Stomach (tissue), 9 donors: ENCODE data around the gene NINJ2. TPM values are rescaled to one million over a fixed set of nuclear protein-coding genes. Genes with fewer than 3 reads are reported as not detected.

Source experiments
- DNase-seq, 2 donors: peaks; one replicate each; pipeline versions ENCODE4 v3.0.0 to v3.0.0-alpha.2; 2013 to 2019
- H3K27ac ChIP-seq, 5 donors: fragments of 200-600 bp in 4 of 5; sonication (generic) in 4 of 5; one replicate each; pipeline ENCODE4 v1.5.1; 2013 to 2019; ENCODE audit warnings: mild to moderate bottlenecking in 1 of 5, moderate library complexity in 1 of 5
- H3K27me3 ChIP-seq, 3 donors: fragments of 200-600 bp; sonication (generic); one replicate each; pipeline ENCODE4 v1.5.1; 2017 to 2019; ENCODE audit warnings: mixed run types in 1 of 3
- H3K36me3 ChIP-seq, 4 donors: fragments of 200-600 bp; sonication (generic); 1 replicate in 3 of 4; 2 replicates in 1 of 4; pipeline ENCODE4 v1.5.1; 2016 to 2019
- H3K4me1 ChIP-seq, 4 donors: fragments of 200-600 bp; sonication (generic); one replicate each; pipeline ENCODE4 v1.5.1; 2016 to 2019
- H3K4me3 ChIP-seq, 4 donors: fragments of 200-600 bp; sonication (generic) in 3 of 4; one replicate each; pipeline ENCODE4 v1.5.1; 2016 to 2019; ENCODE audit warnings: mild to moderate bottlenecking in 1 of 4
- H3K9me3 ChIP-seq, 4 donors: fragments of 200-600 bp; sonication (generic); one replicate each; pipeline ENCODE4 v1.5.1; 2016 to 2019
- CTCF ChIP-seq, 7 experiments: fragments of 450-650 bp in 4 of 7; fragments of 200-600 bp in 3 of 7; sonication (generic) in 3 of 7; IDR thresholded peaks; one replicate each; pipeline ENCODE4 v1.5.1; 2016 to 2019; ENCODE audit warnings: antibody characterized with exemption in 7 of 7, control low read depth in 2 of 7, mild to moderate bottlenecking in 1 of 7
- EP300 ChIP-seq: sonication (generic); formaldehyde crosslinking; IDR thresholded peaks from one replicate; pipeline ENCODE4 v1.6.1; 2017; ENCODE audit warnings: antibody characterized with exemption
- POLR2A ChIP-seq, 4 donors: fragments of 450-650 bp; IDR thresholded peaks; one replicate each; pipeline ENCODE4 v1.6.1; 2016; ENCODE audit warnings: antibody characterized with exemption in 4 of 4, control low read depth in 2 of 4, mild to moderate bottlenecking in 1 of 4, moderate library complexity in 1 of 4
- POLR2AphosphoS5 ChIP-seq, 3 donors: sonication (generic); formaldehyde crosslinking; IDR thresholded peaks; one replicate each; pipeline ENCODE4 v1.6.1; 2016; ENCODE audit warnings: antibody characterized with exemption in 3 of 3
- WGBS, 5 donors: extraction: QIAGEN DNeasy Blood & Tissue Kit in 3 of 5; methylation state at CpG; one replicate each; pipeline versions ENCODE4 v1.1.5 to v1.1.7; 2013 to 2018; 5-methylcytosine and 5-hydroxymethylcytosine counted together
- intact Hi-C: fragments of 100-400 bp; cut with DNase I; formaldehyde crosslinking; loops from one replicate; pipeline ENCODE4 v1.15.1; 2023; ENCODE audit warnings: low total_unique reads
- polyA plus RNA-seq, 3 donors: library from polyadenylated mRNA; stranded (reverse); fragments of 200-250 nt; gene quantifications; one replicate each; pipeline ENCODE4 v1.2.3, GENCODE V29; 2013
- total RNA-seq, 5 donors: library from RNA; depleted of rRNA; stranded (reverse); fragments of >200 nt; gene quantifications; one replicate each; pipeline versions ENCODE4 v1.1.0 to v1.2.3, GENCODE V29; 2014 to 2016
- donor health status: healthy with polysubstance abuse.
- donor health status: Bipolar disorder and iron deficiency.
- donor health status: healthy.

Gene NINJ2
- total and polyA plus RNA-seq, 8 donors, result 2.0 to 26.2 (median 5.0) TPM; not detected in 3

GRCh38 chr12:694734-695503 is 31.7 kb upstream of the NINJ2 start:
- Histone ChIP-seq H3K27me3 (no peaks in the 10 kb centered on the region), H3K9me3 (peaks cover 6 to 24% (median 21%) of the 10 kb centered on the region in 4 donors), H3K4me1 (peaks cover 0 to 5% (median 0%) of the 10 kb centered on the region in 4 donors), H3K4me3 (no peak overlapping the region), H3K27ac (no peak overlapping the region), H3K36me3 (no peaks in the 10 kb centered on the region)
- DNase-seq, result no peak
- intact Hi-C loops, result no loop called here
- WGBS, 5 donors, result 84 to 90% (median 85%) methylated on average over 27 of the region's 27 CpGs
- no peak for TF ChIP-seq POLR2AphosphoS5 (IDR thresholded peaks at IDR 0.05)
- no peak for TF ChIP-seq CTCF (IDR thresholded peaks at IDR 0.05)
- no peak for TF ChIP-seq EP300
- no peak for TF ChIP-seq POLR2A (IDR thresholded peaks at IDR 0.05)

GRCh38 chr12:693934-694533 is 30.8 kb upstream of the NINJ2 start:
- peaks cover 6 to 21% (median 19%) of the 10 kb centered on the region in 4 donors for H3K9me3 ChIP-seq
- WGBS, 5 donors, result 63 to 85% (median 78%) methylated on average over 7 of the region's 7 CpGs
- DNase-seq, result no peak
- intact Hi-C loops, result no loop called here
- no peaks in the 10 kb centered on the region for H3K36me3 ChIP-seq
- TF ChIP-seq CTCF (IDR thresholded peaks at IDR 0.05) (no peak), POLR2A (IDR thresholded peaks at IDR 0.05) (no peak), EP300 (no peak), POLR2AphosphoS5 (IDR thresholded peaks at IDR 0.05) (no peak)
- H3K27ac ChIP-seq, result peak overlapping the region in 1 of 5 donors; percentile 4
- H3K4me1 ChIP-seq, result peaks cover 0 to 5% (median 0%) of the 10 kb centered on the region in 4 donors
- no peak overlapping the region for H3K4me3 ChIP-seq
- H3K27me3 ChIP-seq, result no peaks in the 10 kb centered on the region

- Histone ChIP-seq H3K36me3 (no peaks in the 10 kb centered on the region), H3K9me3 (peaks cover 0 to 3% (median 1%) of the 10 kb centered on the region in 4 donors), H3K27ac (no peak overlapping the region), H3K27me3 (no peaks in the 10 kb centered on the region), H3K4me1 (peaks cover 0 to 5% (median 0%) of the 10 kb centered on the region in 4 donors), H3K4me3 (no peak overlapping the region)
- TF ChIP-seq POLR2AphosphoS5 (IDR thresholded peaks at IDR 0.05), result no peak
- TF ChIP-seq CTCF (IDR thresholded peaks at IDR 0.05), result no peak
- no peak for TF ChIP-seq EP300
- no peak for TF ChIP-seq POLR2A (IDR thresholded peaks at IDR 0.05)
- 64 to 93% (median 90%) methylated on average over 2 of the region's 2 CpGs for WGBS, 5 donors
- DNase-seq, result no peak
- intact Hi-C loops, result no loop called here
Measured at GRCh38 chr12:692274-692673, 29.0 kb upstream of the NINJ2 start.

- no peak overlapping the region for H3K4me3 ChIP-seq
- peak overlapping the region in 1 of 5 donors; percentile 10 for H3K27ac ChIP-seq
- H3K36me3 ChIP-seq, result no peaks in the 10 kb centered on the region
- peaks cover 0 to 7% (median 0%) of the 10 kb centered on the region in 4 donors for H3K4me1 ChIP-seq
- no peaks in the 10 kb centered on the region for H3K27me3 ChIP-seq
- 79 to 94% (median 88%) methylated on average over 12 of the region's 12 CpGs for WGBS, 5 donors
- intact Hi-C loops, result no loop called here
- no peak for TF ChIP-seq EP300
- TF ChIP-seq CTCF (IDR thresholded peaks at IDR 0.05), result no peak
- TF ChIP-seq POLR2AphosphoS5 (IDR thresholded peaks at IDR 0.05), result no peak
- TF ChIP-seq POLR2A (IDR thresholded peaks at IDR 0.05), result no peak
- no peaks in the 10 kb centered on the region for H3K9me3 ChIP-seq
- peak in 1 of 2 donors; percentile 34 for DNase-seq
Measured at GRCh38 chr12:690466-690865, 27.2 kb upstream of the NINJ2 start.
